Erythroblast (primary cell): ENCODE data around the gene ALPI.

ENCODE experiments used
- GATA1 ChIP-seq: IDR thresholded peaks from 2 replicates; pipeline ENCODE4 v1.6.1; 2011; ENCODE audit warnings: low read depth, mild to moderate bottlenecking, control low read depth, low read length, moderate library complexity
- POLR2A ChIP-seq: IDR thresholded peaks from 2 replicates; pipeline ENCODE4 v1.6.1; 2011; ENCODE audit warnings: mild to moderate bottlenecking, low read length

DNA sequence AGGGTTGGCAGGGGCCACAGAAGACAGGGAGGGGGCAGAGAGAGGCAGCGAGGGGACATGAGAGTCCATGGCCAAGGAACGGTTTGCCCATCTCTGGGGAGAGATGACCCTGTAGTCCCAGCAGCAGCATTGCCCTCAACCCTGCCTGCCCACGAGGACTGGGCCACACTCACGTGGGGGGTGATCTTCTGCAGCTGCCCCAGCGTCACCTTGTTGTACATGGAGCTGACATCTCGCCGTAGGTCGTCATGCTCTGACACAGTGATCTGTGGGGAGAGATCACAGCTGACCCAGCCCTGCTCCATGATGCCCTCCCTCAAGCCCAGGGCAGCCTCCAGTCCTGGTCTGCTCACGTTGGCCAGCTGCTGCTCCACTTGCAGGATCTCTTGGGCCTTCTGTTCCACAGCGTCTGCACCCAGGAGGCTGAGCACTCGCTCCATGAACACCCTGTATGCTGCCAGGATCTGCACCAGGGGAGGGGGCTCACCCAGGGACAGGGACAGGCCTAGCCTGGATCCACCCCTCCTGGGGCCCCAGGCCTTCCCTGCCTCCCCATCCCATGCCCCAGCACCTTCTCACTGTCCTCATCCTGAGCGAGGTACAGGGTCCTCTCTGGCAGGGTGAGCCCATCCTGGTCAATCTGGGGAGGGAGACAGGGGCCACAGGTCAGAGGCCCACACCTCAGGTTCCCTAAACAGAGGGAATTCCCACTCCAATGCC is 28.8 kb downstream of the ALPI start:
- TF ChIP-seq POLR2A (no peak), GATA1 (no peak)
